IMR-90 (cell line): ENCODE data around the gene GPR171. TPM values are rescaled to one million over a fixed set of nuclear protein-coding genes. Genes with fewer than 3 reads are reported as not detected.

Source experiments
- ATAC-seq: fragments of 200-7000 bp; cut with Tn5 transposase; 2 replicates; pipeline ENCODE4 v1.9.1; 2020; ENCODE audit warnings: low read depth, mild to moderate bottlenecking, moderate library complexity
- BruUV-seq: library from RNA; stranded (reverse); fragments of 400-500 nt; replicated peaks from 2 replicates; lab custom pipeline; 2021; lab: Mats Ljungman, UMichigan
- CTCF ChIA-PET: fragments of 300-600 bp; formaldehyde crosslinking; extraction: SDS; loops from one replicate; lab custom pipeline; 2021; ENCODE audit warnings: antibody characterized with exemption; lab: Yijun Ruan, JAX
- POLR2A ChIA-PET: fragments of 300-600 bp; sonication (Branson Sonifier 250); formaldehyde crosslinking; loops from one replicate; lab custom pipeline; 2022; ENCODE audit warnings: antibody characterized with exemption; ENCODE audit not compliant: unreplicated experiment; lab: Charles Lee
- DNase-seq: peaks from one replicate; pipeline ENCODE4 v3.0.0; 2013
- H2AFZ ChIP-seq: replicated peaks from 2 replicates; pipeline ENCODE3; 2013; ENCODE audit warnings: low read length, mild to moderate bottlenecking; ENCODE audit not compliant: poor library complexity
- H2AK5ac ChIP-seq: 2 replicates; pipeline ENCODE4 v1.6.1; 2013; ENCODE audit warnings: low read depth, low read length, inconsistent platforms
- H2AK9ac ChIP-seq: replicated peaks from 2 replicates; pipeline ENCODE3; 2013; ENCODE audit warnings: mild to moderate bottlenecking, low read depth, low read length, moderate library complexity; ENCODE audit not compliant: poor library complexity
- H2BK120ac ChIP-seq: 2 replicates; pipeline ENCODE4 v1.6.1; 2013; ENCODE audit warnings: low read depth, low read length, inconsistent platforms
- H2BK15ac ChIP-seq: 3 replicates; pipeline ENCODE4 v1.6.1; 2013; ENCODE audit warnings: low read depth, low read length, inconsistent platforms
- H2BK20ac ChIP-seq: 2 replicates; pipeline ENCODE4 v1.6.1; 2013; ENCODE audit warnings: low read depth, mild to moderate bottlenecking, inconsistent platforms, low read length, moderate library complexity
- H2BK5ac ChIP-seq: 2 replicates; pipeline ENCODE4 v1.6.1; 2013; ENCODE audit warnings: mild to moderate bottlenecking, low read depth, low read length, inconsistent platforms; ENCODE audit not compliant: poor library complexity, severe bottlenecking
- H3K14ac ChIP-seq: replicated peaks from 2 replicates; pipeline ENCODE4 v1.6.1; 2013; ENCODE audit warnings: low read depth, low read length, inconsistent platforms
- H3K18ac ChIP-seq: 2 replicates; pipeline ENCODE4 v1.6.1; 2013; ENCODE audit warnings: low read depth, low read length, control low read depth
- H3K23ac ChIP-seq: 2 replicates; pipeline ENCODE4 v1.6.1; 2013; ENCODE audit warnings: low read depth, low read length, inconsistent platforms
- H3K27ac ChIP-seq: 2 replicates; pipeline ENCODE4 v1.5.1; 2013; ENCODE audit warnings: mild to moderate bottlenecking, control low read depth, low read length; ENCODE audit not compliant: insufficient read depth
- H3K27me3 ChIP-seq: 2 replicates; pipeline ENCODE4 v1.6.1; 2013; ENCODE audit warnings: low read length; ENCODE audit not compliant: control insufficient read depth, insufficient read depth
- H3K36me3 ChIP-seq: 2 replicates; pipeline ENCODE4 v1.6.1; 2013; ENCODE audit warnings: low read length, mixed read lengths; ENCODE audit not compliant: control insufficient read depth, insufficient read depth
- H3K4ac ChIP-seq: 2 replicates; pipeline ENCODE4 v1.6.1; 2013; ENCODE audit warnings: low read depth, low read length, inconsistent platforms
- H3K4me1 ChIP-seq: 2 replicates; pipeline ENCODE4 v1.6.1; 2013; ENCODE audit warnings: low read length, mixed read lengths; ENCODE audit not compliant: control insufficient read depth, insufficient read depth
- H3K4me2 ChIP-seq: 2 replicates; pipeline ENCODE4 v1.6.1; 2013; ENCODE audit warnings: low read depth, mild to moderate bottlenecking, control low read depth, low read length, moderate library complexity
- H3K4me3 ChIP-seq: 2 replicates; pipeline ENCODE4 v1.5.1; 2013; ENCODE audit warnings: low read depth, mild to moderate bottlenecking, control low read depth, low read length, moderate library complexity; ENCODE audit not compliant: insufficient read depth
- H3K56ac ChIP-seq: 2 replicates; pipeline ENCODE4 v1.6.1; 2013; ENCODE audit warnings: low read length, inconsistent platforms; ENCODE audit not compliant: insufficient read depth; ENCODE audit errors: extremely low read depth
- H3K79me1 ChIP-seq, 2 experiments: 2 replicates each; pipeline ENCODE4 v1.6.1; 2013; ENCODE audit warnings: low read length in 2 of 2, inconsistent platforms in 1 of 2, low read depth in 1 of 2
- H3K9ac ChIP-seq: 2 replicates; pipeline ENCODE4 v1.6.1; 2013; ENCODE audit warnings: low read depth, low read length, control low read depth
- H3K9me1 ChIP-seq: 2 replicates; pipeline ENCODE4 v1.6.1; 2013; ENCODE audit warnings: low read length, inconsistent platforms; ENCODE audit not compliant: insufficient read depth
- H3K9me3 ChIP-seq: 2 replicates; pipeline ENCODE4 v1.6.1; 2013; ENCODE audit warnings: low read length; ENCODE audit not compliant: control insufficient read depth, insufficient read depth
- H4K20me1 ChIP-seq: 2 replicates; pipeline ENCODE4 v1.6.1; 2013; ENCODE audit warnings: low read length, inconsistent platforms; ENCODE audit not compliant: insufficient read depth
- H4K5ac ChIP-seq: 2 replicates; pipeline ENCODE4 v1.6.1; 2013; ENCODE audit warnings: mild to moderate bottlenecking, low read depth, low read length, control low read depth
- H4K8ac ChIP-seq, 2 experiments: 2 replicates each; pipeline ENCODE4 v1.6.1; 2013; ENCODE audit warnings: low read depth in 2 of 2, low read length in 2 of 2, control low read depth in 1 of 2, inconsistent platforms in 1 of 2
- H4K91ac ChIP-seq: 2 replicates; pipeline ENCODE4 v1.6.1; 2013; ENCODE audit warnings: low read depth, low read length, inconsistent platforms; ENCODE audit not compliant: insufficient read depth
- BHLHE40 ChIP-seq: fragments of 150-350 bp; IDR thresholded peaks from 2 replicates; pipeline ENCODE4 v1.6.1; 2016; ENCODE audit warnings: mild to moderate bottlenecking, low read depth, low read length
- CEBPB ChIP-seq: IDR thresholded peaks from 2 replicates; pipeline ENCODE4 v1.6.1; 2012; ENCODE audit warnings: low read depth, low read length, improper control_type of control experiment
- CHD1 ChIP-seq: IDR thresholded peaks from 2 replicates; pipeline ENCODE4 v1.6.1; 2012; ENCODE audit warnings: low read depth, low read length, improper control_type of control experiment
- CTCF ChIP-seq: conservative IDR thresholded peaks from 2 replicates; pipeline ENCODE4 v1.5.1; 2012; ENCODE audit warnings: mild to moderate bottlenecking, low read depth, low read length, improper control_type of control experiment
- ELK1 ChIP-seq: fragments of 150-350 bp; IDR thresholded peaks from 2 replicates; pipeline ENCODE4 v1.6.1; 2016; ENCODE audit warnings: low read depth, mild to moderate bottlenecking, low read length, moderate library complexity, borderline replicate concordance
- FOS ChIP-seq: fragments of 150-350 bp; IDR thresholded peaks from 2 replicates; pipeline ENCODE4 v1.6.1; 2016; ENCODE audit warnings: low read depth, low read length
- MAZ ChIP-seq: IDR thresholded peaks from 2 replicates; pipeline ENCODE4 v1.6.1; 2012; ENCODE audit warnings: low read depth, mild to moderate bottlenecking, low read length, improper control_type of control experiment, moderate library complexity, borderline replicate concordance
- MXI1 ChIP-seq: IDR thresholded peaks from 2 replicates; pipeline ENCODE4 v1.6.1; 2012; ENCODE audit warnings: low read depth, mild to moderate bottlenecking, low read length, moderate library complexity, borderline replicate concordance
- NFE2L2 ChIP-seq: fragments of 150-350 bp; IDR thresholded peaks from 2 replicates; pipeline ENCODE4 v1.6.1; 2016; ENCODE audit warnings: low read depth, mild to moderate bottlenecking, low read length
- POLR2A ChIP-seq: IDR thresholded peaks from 2 replicates; pipeline ENCODE4 v1.6.1; 2012; ENCODE audit warnings: mild to moderate bottlenecking, low read depth, low read length
- RAD21 ChIP-seq: IDR thresholded peaks from 2 replicates; pipeline ENCODE4 v1.6.1; 2012; ENCODE audit warnings: low read length, improper control_type of control experiment
- RCOR1 ChIP-seq: IDR thresholded peaks from 2 replicates; pipeline ENCODE4 v1.6.1; 2012; ENCODE audit warnings: mild to moderate bottlenecking, low read length, improper control_type of control experiment; ENCODE audit not compliant: insufficient replicate concordance
- RFX5 ChIP-seq: IDR thresholded peaks from 2 replicates; pipeline ENCODE4 v1.8.0; 2012; ENCODE audit warnings: low read depth, mild to moderate bottlenecking, low read length, moderate library complexity
- SMC3 ChIP-seq: fragments of 150-350 bp; IDR thresholded peaks from 2 replicates; pipeline ENCODE4 v1.6.1; 2016; ENCODE audit warnings: low read depth, mild to moderate bottlenecking, antibody characterized with exemption, low read length, moderate library complexity
- USF2 ChIP-seq: fragments of 150-350 bp; IDR thresholded peaks from 2 replicates; pipeline ENCODE4 v1.6.1; 2017; ENCODE audit warnings: mild to moderate bottlenecking, antibody characterized with exemption, low read length, low read depth
- WGBS, 2 experiments: methylation state at CpG; one replicate each; pipeline versions ENCODE4 v1.1.5 to v1.1.7; 2013; ENCODE audit warnings: missing lambda C conversion rate in 2 of 2; ENCODE audit not compliant: insufficient read length in 1 of 2; ENCODE audit errors: extremely low coverage in 2 of 2; 5-methylcytosine and 5-hydroxymethylcytosine counted together
- dilution Hi-C: fragments of 300-500 bp; cut with HindIII; formaldehyde crosslinking; loops from one replicate; pipeline ENCODE4 v1.14.3; 2018; ENCODE audit warnings: low sequenced_read_pairs; ENCODE audit not compliant: unreplicated experiment
- in situ Hi-C: fragments of 300-500 bp; cut with MboI; formaldehyde crosslinking; loops from 3 replicates; pipeline ENCODE4 v1.14.3; 2019; ENCODE audit warnings: low sequenced_read_pairs, inconsistent platforms, mixed read lengths
- intact Hi-C: fragments of 100-400 bp; cut with micrococcal nuclease; formaldehyde crosslinking; loops from 2 replicates; pipeline ENCODE4 v1.10.0; 2022
- polyA plus RNA-seq, 3 experiments: library from polyadenylated mRNA; depleted of rRNA; stranded (reverse); fragments of >200 nt; gene quantifications; 2 replicates each; pipeline ENCODE4 v1.2.3, GENCODE V29; 2012; ENCODE audit warnings: low replicate concordance in 1 of 3
- total RNA-seq: library from RNA; depleted of rRNA; stranded (reverse); fragments of >200 nt; gene quantifications from 2 replicates; pipeline ENCODE4 v1.2.3, GENCODE V29; 2012

Gene GPR171
- total and polyA plus RNA-seq, 2 of the 4 experiments (the other 2 are of a cell fraction), result not detected

- dilution Hi-C loops, result no loop called here
- no peak overlapping the region for H2AK9ac ChIP-seq
- H2BK5ac ChIP-seq, result no peak overlapping the region
- intact Hi-C loops, result loop anchor here (1.0 kb wide), 1 partner anchor 128 kb away; no protein-coding TSS in a partner anchor
- no peak overlapping the region for H2AFZ ChIP-seq
- no peaks in the 10 kb centered on the region; the same call in 1 of the 2 replicates for H3K27me3 ChIP-seq
- H3K23ac ChIP-seq, result no peak overlapping the region
- CTCF ChIA-PET, result interaction anchor here (1.1 to 1.4 kb wide), 5 partner anchors 9 to 147 kb away, joined by 3 to 7 read pairs (median 4); no protein-coding TSS in a partner anchor
- no peak overlapping the region for H2AK5ac ChIP-seq
- no peak overlapping the region for H4K5ac ChIP-seq
- no peak overlapping the region for H3K14ac ChIP-seq
- no peak overlapping the region for H3K9ac ChIP-seq
- no peaks in the 10 kb centered on the region for H3K9me3 ChIP-seq
- no peak overlapping the region for H2BK20ac ChIP-seq
- no peaks in the 10 kb centered on the region for H3K36me3 ChIP-seq
- no peak overlapping the region for H3K27ac ChIP-seq
- BruUV-seq, result no TSS peak
- H3K4me1 ChIP-seq, result peaks cover 1% of the 10 kb centered on the region; the same call in 1 of the 2 replicates
- H3K4ac ChIP-seq, result no peak overlapping the region
- no peaks in the 10 kb centered on the region for H3K9me1 ChIP-seq
- no CpG with 5 or more reads among the region's 8 CpGs for WGBS, 2 experiments
- H4K91ac ChIP-seq, result no peak overlapping the region
- H3K56ac ChIP-seq, result no peak overlapping the region
- POLR2A ChIA-PET, result no interaction called here
- ATAC-seq (no peak; the same call in none of the 2 replicates), DNase-seq (no peak)
- H4K8ac ChIP-seq, result no peak overlapping the region
- H3K79me1 ChIP-seq, result no peaks in the 10 kb centered on the region
- H4K20me1 ChIP-seq, result no peaks in the 10 kb centered on the region
- H3K4me2 ChIP-seq, result no peak overlapping the region; the same call in 1 of the 2 replicates
- no peak overlapping the region for H3K18ac ChIP-seq
- H2BK15ac ChIP-seq, result no peak overlapping the region
- in situ Hi-C loops, result no loop called here
- no peak overlapping the region for H3K4me3 ChIP-seq
- no peak overlapping the region for H2BK120ac ChIP-seq
- TF ChIP-seq RAD21, result no peak
- TF ChIP-seq CEBPB, result no peak
- no peak for TF ChIP-seq POLR2A
- no peak for TF ChIP-seq NFE2L2
- TF ChIP-seq CHD1, result no peak
- no peak for TF ChIP-seq CTCF
- TF ChIP-seq BHLHE40, result no peak
- no peak for TF ChIP-seq RCOR1
- TF ChIP-seq RFX5, result no peak
- TF ChIP-seq SMC3, result no peak
- TF ChIP-seq MXI1, result no peak
- TF ChIP-seq USF2, result no peak
- TF ChIP-seq ELK1, result no peak
- TF ChIP-seq FOS, result no peak
- no peak for TF ChIP-seq MAZ
Measured at GRCh38 chr3:151155409-151156128, 47.4 kb downstream of the GPR171 start.
